T47D (cell line): ENCODE measurements around the gene CRYZL1.

ENCODE experiments used
- DNase-seq, 2 experiments: peaks; one replicate each; pipeline versions ENCODE4 v3.0.0 to v3.0.0-alpha.2; 2011 to 2012; ENCODE audit warnings: low read depth in 1 of 2, low spot score in 1 of 2
- JUND ChIP-seq: IDR thresholded peaks from 2 replicates; pipeline ENCODE4 v1.6.1; 2012; ENCODE audit warnings: low read depth
- in situ Hi-C: cut with HindIII; loops from 2 replicates; pipeline ENCODE4 v1.10.0; 2016; ENCODE audit warnings: low sequenced_read_pairs, low pct_unique_long_range_greater_than_20kb

Gene CRYZL1

GRCh38 chr21:33559813-33560212 is 81.7 kb downstream of the CRYZL1 start:
- in situ Hi-C loops, result no loop called here
- no peak for DNase-seq
- TF ChIP-seq JUND, result no peak

- no peak for DNase-seq
- in situ Hi-C loops, result no loop called here
- TF ChIP-seq JUND, result no peak
Observed at GRCh38 chr21:33558777-33559421, 82.6 kb downstream of the CRYZL1 start.

- no peak for DNase-seq
- TF ChIP-seq JUND, result no peak
- in situ Hi-C loops, result no loop called here
Observed at GRCh38 chr21:33557447-33557846, 84.1 kb downstream of the CRYZL1 start.

- TF ChIP-seq JUND, result no peak
- in situ Hi-C loops, result no loop called here
- no peak for DNase-seq
Observed at GRCh38 chr21:33554982-33555344, 86.6 kb downstream of the CRYZL1 start.

- no peak for TF ChIP-seq JUND
- in situ Hi-C loops, result no loop called here
- DNase-seq, result no peak
Observed at GRCh38 chr21:33554236-33554981, 87.1 kb downstream of the CRYZL1 start.

GRCh38 chr21:33552999-33553598 is 88.4 kb downstream of the CRYZL1 start:
- in situ Hi-C loops, result no loop called here
- no peak for DNase-seq
- TF ChIP-seq JUND, result no peak

- in situ Hi-C loops, result no loop called here
- TF ChIP-seq JUND, result no peak
- DNase-seq, result no peak
Observed at GRCh38 chr21:33552093-33552998, 89.2 kb downstream of the CRYZL1 start.

GRCh38 chr21:33551664-33552063 is 89.9 kb downstream of the CRYZL1 start:
- DNase-seq, result no peak
- TF ChIP-seq JUND, result no peak
- in situ Hi-C loops, result no loop called here

- no peak for DNase-seq
- no peak for TF ChIP-seq JUND
- in situ Hi-C loops, result no loop called here
Observed at GRCh38 chr21:33550772-33551660, 90.5 kb downstream of the CRYZL1 start.

GRCh38 chr21:33549848-33550771 is 91.4 kb downstream of the CRYZL1 start:
- in situ Hi-C loops, result no loop called here
- TF ChIP-seq JUND, result no peak
- no peak for DNase-seq

- in situ Hi-C loops, result no loop called here
- DNase-seq, result no peak
- TF ChIP-seq JUND, result no peak
Observed at GRCh38 chr21:33546086-33546485, 95.5 kb downstream of the CRYZL1 start.
